Subcutaneous adipose tissue (tissue), 4 donors: ENCODE measurements around the gene NRGN. TPM values are rescaled to one million over a fixed set of nuclear protein-coding genes. Genes with fewer than 3 reads are reported as not detected.

Source experiments
- total RNA-seq, 4 donors: library from RNA; depleted of rRNA; stranded (reverse); fragments of >200 nt; gene quantifications; one replicate each; pipeline ENCODE4 v1.1.0, GENCODE V29; 2016
- TF ChIP-seq, protein P1 (sequence below): fragments of 450-650 bp; IDR thresholded peaks from one replicate; pipeline ENCODE4 v1.5.1; 2016; ENCODE audit warnings: low read depth, mild to moderate bottlenecking, control low read depth, antibody characterized with exemption, moderate library complexity

Gene NRGN
- total RNA-seq, 4 donors from 2014 or later: 1.3 to 2.0 (median 2.0) TPM; not detected in 1

DNA sequence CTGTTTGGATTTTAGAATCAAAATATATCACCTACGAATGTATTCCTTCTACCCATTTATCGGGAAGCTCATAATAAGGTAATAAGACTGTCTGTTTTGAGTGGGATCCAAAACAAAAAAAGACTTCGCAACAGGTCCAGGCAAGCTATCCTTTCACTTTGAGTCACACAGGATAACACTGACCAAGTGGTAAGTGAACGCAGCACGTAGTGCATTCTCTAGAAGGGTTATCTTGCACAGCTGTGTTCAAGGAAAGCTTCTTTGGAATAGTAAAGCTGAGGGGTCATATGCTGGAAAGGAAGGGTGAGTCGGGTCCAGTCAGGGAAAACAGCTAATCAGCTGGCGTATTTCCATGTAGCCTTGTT, 22.3 kb upstream of the NRGN start:
- TF ChIP-seq, protein P1, sequence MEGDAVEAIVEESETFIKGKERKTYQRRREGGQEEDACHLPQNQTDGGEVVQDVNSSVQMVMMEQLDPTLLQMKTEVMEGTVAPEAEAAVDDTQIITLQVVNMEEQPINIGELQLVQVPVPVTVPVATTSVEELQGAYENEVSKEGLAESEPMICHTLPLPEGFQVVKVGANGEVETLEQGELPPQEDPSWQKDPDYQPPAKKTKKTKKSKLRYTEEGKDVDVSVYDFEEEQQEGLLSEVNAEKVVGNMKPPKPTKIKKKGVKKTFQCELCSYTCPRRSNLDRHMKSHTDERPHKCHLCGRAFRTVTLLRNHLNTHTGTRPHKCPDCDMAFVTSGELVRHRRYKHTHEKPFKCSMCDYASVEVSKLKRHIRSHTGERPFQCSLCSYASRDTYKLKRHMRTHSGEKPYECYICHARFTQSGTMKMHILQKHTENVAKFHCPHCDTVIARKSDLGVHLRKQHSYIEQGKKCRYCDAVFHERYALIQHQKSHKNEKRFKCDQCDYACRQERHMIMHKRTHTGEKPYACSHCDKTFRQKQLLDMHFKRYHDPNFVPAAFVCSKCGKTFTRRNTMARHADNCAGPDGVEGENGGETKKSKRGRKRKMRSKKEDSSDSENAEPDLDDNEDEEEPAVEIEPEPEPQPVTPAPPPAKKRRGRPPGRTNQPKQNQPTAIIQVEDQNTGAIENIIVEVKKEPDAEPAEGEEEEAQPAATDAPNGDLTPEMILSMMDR: no peak

DNA sequence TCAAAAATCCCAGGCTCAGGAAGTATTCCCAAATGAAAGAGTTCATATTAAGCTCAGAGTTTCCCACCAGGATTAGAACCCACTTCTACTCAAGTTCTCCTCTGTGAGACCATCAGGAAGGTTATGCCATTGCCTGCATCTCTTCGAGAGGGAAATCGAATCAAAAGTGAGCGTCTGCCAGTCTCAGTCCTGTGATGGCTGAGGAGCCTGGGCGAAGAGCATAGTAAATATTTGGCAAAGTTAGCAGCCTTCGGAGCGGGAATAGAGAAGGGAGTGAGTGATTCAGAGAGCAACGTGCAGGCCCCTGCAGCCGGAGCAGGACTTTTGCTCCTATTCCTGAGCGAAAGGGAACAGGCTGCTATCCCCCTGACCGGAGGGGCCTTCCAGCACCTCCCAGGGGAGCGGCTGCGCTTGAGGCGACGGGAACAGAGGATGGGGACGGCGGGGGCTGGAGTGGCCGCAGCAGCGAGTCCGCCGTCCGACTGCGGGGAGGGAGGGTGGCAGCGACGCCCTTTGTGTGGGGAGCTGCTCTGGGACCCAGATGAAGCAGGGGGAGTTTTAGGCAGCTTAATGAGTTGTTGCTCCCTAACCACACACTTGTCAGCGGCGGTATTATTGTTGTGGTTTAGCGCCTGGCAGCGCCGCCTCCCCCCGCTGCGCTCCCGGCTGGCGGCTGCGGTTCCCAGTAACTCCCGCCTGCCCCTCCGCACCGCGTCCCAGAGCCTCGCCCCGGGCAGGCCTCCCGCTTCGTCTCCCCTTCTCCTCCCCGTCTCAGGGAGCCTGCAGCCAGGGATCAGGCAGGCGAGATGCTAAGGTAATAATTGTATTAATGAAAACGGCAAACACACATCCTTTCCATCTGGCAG, 21.7 kb upstream of the NRGN start:
- TF ChIP-seq, protein P1: no peak

DNA sequence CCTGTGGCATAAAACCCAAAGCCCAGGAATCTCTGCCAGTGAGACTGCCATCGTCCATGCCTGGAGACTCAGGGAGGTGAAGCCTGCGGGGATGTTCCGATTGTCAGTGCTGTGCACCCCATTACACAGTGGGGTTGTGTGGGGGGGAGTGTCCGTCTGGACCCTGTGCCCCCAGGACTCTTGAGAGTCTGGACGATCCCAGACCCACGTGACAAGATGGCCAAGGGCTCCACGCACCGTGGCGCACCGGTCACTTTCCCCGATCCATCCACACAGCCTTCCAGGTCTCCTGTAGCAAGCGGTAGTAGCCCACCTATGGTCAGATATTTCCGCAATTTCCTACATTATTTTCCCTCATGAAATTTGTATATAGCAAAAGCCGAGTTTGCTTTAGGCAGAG, 20.9 kb upstream of the NRGN start:
- TF ChIP-seq, protein P1: no peak

DNA sequence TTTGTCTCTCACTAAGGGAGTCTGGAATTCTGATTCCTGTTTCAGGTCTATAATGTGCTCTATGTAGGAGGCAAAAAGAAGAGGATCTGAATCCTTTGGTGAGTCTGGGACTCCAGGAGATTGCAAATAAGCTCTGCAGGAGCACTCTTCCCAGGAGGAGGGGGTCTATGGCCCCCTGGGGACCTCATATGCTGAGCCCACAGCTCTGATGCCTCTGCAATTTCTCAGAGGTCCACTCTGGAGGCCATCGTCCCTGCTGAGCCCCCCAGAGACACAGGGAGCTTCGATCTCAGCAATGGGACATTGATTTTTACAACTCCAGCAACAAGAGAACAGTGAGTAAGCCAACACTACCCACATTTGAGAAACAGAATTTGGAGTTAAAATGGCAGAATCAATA, 20.2 kb upstream of the NRGN start:
- TF ChIP-seq, protein P1: no peak

DNA sequence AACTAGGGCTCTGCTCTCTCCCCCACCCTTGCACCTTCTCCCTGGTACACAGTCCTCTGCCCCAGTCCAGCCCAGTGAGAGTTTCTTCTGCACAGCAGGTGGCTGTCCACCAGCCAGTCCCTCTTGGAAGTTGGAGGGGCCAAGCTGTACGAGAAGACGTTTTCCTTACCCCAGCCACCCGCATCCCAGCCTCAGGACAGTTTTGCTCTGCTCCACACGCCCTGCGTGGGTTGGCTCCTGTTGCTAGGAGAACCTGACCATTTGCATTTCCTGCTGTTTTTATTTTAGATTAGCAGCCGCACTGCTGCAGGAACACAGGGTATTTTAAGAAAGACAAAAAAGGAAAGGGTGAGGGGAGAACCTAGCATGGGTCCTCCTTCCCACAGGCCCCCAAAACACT, 17.6 kb upstream of the NRGN start:
- TF ChIP-seq, protein P1: no peak

DNA sequence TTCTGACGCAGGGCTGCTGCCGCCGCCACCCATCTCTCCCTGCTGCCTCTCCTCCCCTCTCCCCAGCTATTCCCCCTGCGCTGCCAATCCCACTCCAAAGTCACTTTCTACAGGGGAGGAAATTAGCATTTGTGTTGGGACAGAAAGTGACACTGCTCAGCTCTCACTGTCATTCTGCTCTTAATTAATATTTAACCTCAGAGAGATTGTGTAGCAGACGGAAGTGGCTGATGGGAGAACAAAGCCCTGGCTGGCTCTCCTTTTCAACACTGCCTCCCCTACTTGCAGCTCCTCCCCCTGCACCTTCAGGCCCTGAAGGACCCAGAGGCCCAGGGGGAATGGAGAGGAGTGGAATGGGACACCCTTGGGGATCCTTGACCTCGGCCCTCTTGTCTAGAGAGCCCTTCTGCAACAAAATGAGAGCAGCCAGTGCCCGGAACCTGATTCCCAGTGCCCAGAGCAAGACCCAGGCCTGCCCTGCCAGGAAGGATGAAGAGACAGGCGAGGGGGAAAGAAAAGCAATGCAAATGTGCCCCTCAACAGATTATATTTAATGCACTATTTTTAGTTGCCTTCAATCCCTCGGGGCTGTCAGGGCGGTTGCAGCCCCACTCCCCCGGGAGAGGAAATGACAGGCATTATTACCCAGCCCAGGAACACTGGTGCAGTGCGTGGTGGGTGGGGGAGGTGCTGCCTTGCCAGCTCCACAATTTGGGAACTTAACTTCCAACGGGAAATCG, 14.6 kb upstream of the NRGN start:
- TF ChIP-seq, protein P1: no peak

DNA sequence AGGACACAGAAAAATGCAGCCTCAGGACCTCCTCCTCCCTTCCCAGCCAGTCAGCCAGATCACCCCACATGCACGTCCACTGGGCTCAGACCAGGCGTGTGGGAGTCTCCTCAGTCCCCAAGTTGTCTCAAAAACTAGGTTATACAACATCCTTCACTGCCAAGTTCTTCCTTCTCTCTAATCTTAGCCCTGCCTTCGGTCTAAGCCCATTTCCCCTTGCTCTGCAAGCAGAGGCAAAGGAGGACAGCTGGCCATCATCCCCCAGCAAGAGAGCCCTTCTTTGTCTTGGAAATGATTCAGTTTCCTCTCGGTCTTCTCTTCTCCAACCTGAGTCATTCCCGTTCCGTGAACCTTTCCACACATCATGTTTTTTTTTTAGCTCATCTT, 14.0 kb upstream of the NRGN start:
- TF ChIP-seq, protein P1: no peak
